Stomach (tissue), 4 donors: Measurements from ENCODE around the gene CLCN3.

Experiments used
- EP300 ChIP-seq: sonication (generic); formaldehyde crosslinking; IDR thresholded peaks from one replicate; pipeline ENCODE4 v1.6.1; 2017; ENCODE audit warnings: antibody characterized with exemption
- POLR2A ChIP-seq, 4 donors: fragments of 450-650 bp; IDR thresholded peaks; one replicate each; pipeline ENCODE4 v1.6.1; 2016; ENCODE audit warnings: antibody characterized with exemption in 4 of 4, control low read depth in 2 of 4, mild to moderate bottlenecking in 1 of 4, moderate library complexity in 1 of 4
- TF ChIP-seq, protein P1 (sequence below), 7 experiments: fragments of 450-650 bp in 4 of 7; fragments of 200-600 bp in 3 of 7; sonication (generic) in 3 of 7; IDR thresholded peaks; one replicate each; pipeline ENCODE4 v1.5.1; 2016 to 2019; ENCODE audit warnings: antibody characterized with exemption in 7 of 7, control low read depth in 2 of 7, mild to moderate bottlenecking in 1 of 7

GRCh38 chr4:169612871-169613859, 7.2 kb upstream of the CLCN3 start:
- TF ChIP-seq POLR2A (IDR thresholded peaks at IDR 0.05) (no peak), EP300 (no peak)
- TF ChIP-seq, protein P1, sequence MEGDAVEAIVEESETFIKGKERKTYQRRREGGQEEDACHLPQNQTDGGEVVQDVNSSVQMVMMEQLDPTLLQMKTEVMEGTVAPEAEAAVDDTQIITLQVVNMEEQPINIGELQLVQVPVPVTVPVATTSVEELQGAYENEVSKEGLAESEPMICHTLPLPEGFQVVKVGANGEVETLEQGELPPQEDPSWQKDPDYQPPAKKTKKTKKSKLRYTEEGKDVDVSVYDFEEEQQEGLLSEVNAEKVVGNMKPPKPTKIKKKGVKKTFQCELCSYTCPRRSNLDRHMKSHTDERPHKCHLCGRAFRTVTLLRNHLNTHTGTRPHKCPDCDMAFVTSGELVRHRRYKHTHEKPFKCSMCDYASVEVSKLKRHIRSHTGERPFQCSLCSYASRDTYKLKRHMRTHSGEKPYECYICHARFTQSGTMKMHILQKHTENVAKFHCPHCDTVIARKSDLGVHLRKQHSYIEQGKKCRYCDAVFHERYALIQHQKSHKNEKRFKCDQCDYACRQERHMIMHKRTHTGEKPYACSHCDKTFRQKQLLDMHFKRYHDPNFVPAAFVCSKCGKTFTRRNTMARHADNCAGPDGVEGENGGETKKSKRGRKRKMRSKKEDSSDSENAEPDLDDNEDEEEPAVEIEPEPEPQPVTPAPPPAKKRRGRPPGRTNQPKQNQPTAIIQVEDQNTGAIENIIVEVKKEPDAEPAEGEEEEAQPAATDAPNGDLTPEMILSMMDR (IDR thresholded peaks at IDR 0.05) = peak in 5 of 7 experiments; percentile 48 to 71 (median 63)
